B cell (primary cell): ENCODE results near the gene ST6GAL1. TPM values are rescaled to one million over a fixed set of nuclear protein-coding genes. Genes with fewer than 3 reads are reported as not detected.
A peak's percentile ranks its signal among the peaks of the same experiment; 100 is the strongest.

ENCODE experiments used
- ATAC-seq: fragments of 200-7000 bp; cut with Tn5 transposase; one replicate; pipeline ENCODE4 v1.10.0; 2021; ENCODE audit warnings: low read depth, mild to moderate bottlenecking, moderate number of reproducible peaks, moderate library complexity
- CTCF ChIA-PET: fragments of 350-600 bp; sonication (Branson Sonifier 250); formaldehyde crosslinking; loops from one replicate; lab custom pipeline; 2021; ENCODE audit warnings: antibody characterized with exemption, inconsistent platforms; lab: Charles Lee
- POLR2A ChIA-PET: fragments of 350-600 bp; sonication (Branson Sonifier 250); formaldehyde crosslinking; loops from one replicate; lab custom pipeline; 2021; ENCODE audit warnings: antibody characterized with exemption; lab: Charles Lee
- DNase-seq: peaks from one replicate; pipeline ENCODE4 v3.0.0; 2013
- H2AFZ ChIP-seq: 2 replicates; pipeline ENCODE4 v1.6.1; 2012; ENCODE audit warnings: mild to moderate bottlenecking, low read depth, low read length; ENCODE audit not compliant: insufficient read depth, poor library complexity, severe bottlenecking
- H3K27ac ChIP-seq, 2 donors: 1 replicate in 1 of 2; 2 replicates in 1 of 2; pipeline ENCODE4 v1.5.1; 2012 to 2013; ENCODE audit warnings: low read length in 2 of 2, mild to moderate bottlenecking in 2 of 2, moderate library complexity in 1 of 2
- H3K27me3 ChIP-seq, 4 experiments: fragments of 200-600 bp in 1 of 4; sonication (generic) in 1 of 4; replicated peaks in 1 of 4; 1 replicate in 2 of 4; 2 replicates in 2 of 4; pipeline versions ENCODE4 v1.6.1 to v1.7.0; 2013 to 2016; ENCODE audit warnings: low read length in 3 of 4, mild to moderate bottlenecking in 2 of 4, mixed read lengths in 1 of 4, moderate library complexity in 1 of 4; ENCODE audit not compliant: insufficient read depth in 4 of 4, control insufficient read depth in 3 of 4; ENCODE audit errors: control extremely low read depth in 1 of 4
- H3K36me3 ChIP-seq, 2 experiments: replicated peaks in 1 of 2; 1 replicate in 1 of 2; 2 replicates in 1 of 2; pipeline versions ENCODE4 v1.6.1 to v1.7.1; 2013; ENCODE audit warnings: low read length in 1 of 2; ENCODE audit not compliant: insufficient read depth in 2 of 2, control insufficient read depth in 1 of 2; ENCODE audit errors: control extremely low read depth in 1 of 2, extremely low read depth in 1 of 2
- H3K4me1 ChIP-seq, 2 donors: fragments of 200-600 bp in 1 of 2; sonication (generic) in 1 of 2; 1 replicate in 1 of 2; 2 replicates in 1 of 2; pipeline versions ENCODE4 v1.5.1 to v1.6.1; 2013 to 2017; ENCODE audit warnings: low read length in 2 of 2; ENCODE audit not compliant: control insufficient read depth in 2 of 2, insufficient read depth in 2 of 2
- H3K4me2 ChIP-seq: replicated peaks from 2 replicates; pipeline ENCODE3; 2012; ENCODE audit warnings: mild to moderate bottlenecking, low read depth, low read length; ENCODE audit not compliant: poor library complexity, severe bottlenecking
- H3K4me3 ChIP-seq, 5 experiments: fragments of 200-600 bp in 1 of 5; sonication (generic) in 1 of 5; 1 replicate in 3 of 5; 2 replicates in 2 of 5; pipeline versions ENCODE4 v1.5.1 to v1.7.0; 2011 to 2016; ENCODE audit warnings: low read length in 4 of 5, mild to moderate bottlenecking in 4 of 5, low read depth in 2 of 5, control low read depth in 1 of 5, moderate library complexity in 1 of 5; ENCODE audit not compliant: insufficient read depth in 1 of 5; ENCODE audit errors: control extremely low read depth in 1 of 5, extremely low read depth in 1 of 5
- H3K79me2 ChIP-seq: fragments of 200-600 bp; sonication (generic); one replicate; pipeline ENCODE4 v1.6.0; 2016; ENCODE audit warnings: low read length; ENCODE audit not compliant: control insufficient read depth, insufficient read depth
- H3K9ac ChIP-seq: fragments of 200-600 bp; sonication (generic); 2 replicates; pipeline ENCODE4 v1.6.1; 2017; ENCODE audit warnings: mild to moderate bottlenecking, low read length, moderate library complexity
- H3K9me3 ChIP-seq, 3 donors: one replicate each; pipeline versions ENCODE4 v1.6.1 to v1.7.1; 2013; ENCODE audit warnings: low read length in 2 of 3; ENCODE audit not compliant: control insufficient read depth in 2 of 3, insufficient read depth in 1 of 3; ENCODE audit errors: control extremely low read depth in 1 of 3
- H4K20me1 ChIP-seq: 2 replicates; pipeline ENCODE4 v1.6.0; 2012; ENCODE audit warnings: mild to moderate bottlenecking, low read length; ENCODE audit not compliant: insufficient read depth, control insufficient read depth, poor library complexity, severe bottlenecking
- H3K27ac Mint-ChIP-seq: one replicate; pipeline ENCODE4 v1.8.0; 2021; ENCODE audit warnings: mixed read lengths
- H3K27me3 Mint-ChIP-seq: one replicate; pipeline ENCODE4 v1.8.0; 2021; ENCODE audit warnings: mixed read lengths
- H3K4me1 Mint-ChIP-seq: one replicate; pipeline ENCODE4 v1.8.0; 2021; ENCODE audit warnings: mixed read lengths
- H3K4me3 Mint-ChIP-seq: one replicate; pipeline ENCODE4 v1.8.0; 2021; ENCODE audit warnings: mixed read lengths
- H3K9me3 Mint-ChIP-seq: one replicate; pipeline ENCODE4 v1.8.0; 2022; ENCODE audit warnings: mixed read lengths; ENCODE audit not compliant: insufficient read depth
- CTCF ChIP-seq: fragments of 200-600 bp; IDR thresholded peaks from one replicate; pipeline ENCODE4 v1.8.0; 2022; ENCODE audit warnings: antibody characterized with exemption, mild to moderate bottlenecking
- EZH2 ChIP-seq: IDR thresholded peaks from 2 replicates; pipeline ENCODE4 v1.6.1; 2012; ENCODE audit warnings: borderline replicate concordance, low read depth, mild to moderate bottlenecking, moderate library complexity, low read length; ENCODE audit not compliant: insufficient read depth, poor library complexity, severe bottlenecking
- WGBS: methylation state at CpG from one replicate; pipeline ENCODE4 v1.1.5; 2013; ENCODE audit warnings: missing lambda C conversion rate; ENCODE audit not compliant: insufficient coverage; 5-methylcytosine and 5-hydroxymethylcytosine counted together
- intact Hi-C: fragments of 100-400 bp; cut with micrococcal nuclease; formaldehyde crosslinking; loops from one replicate; pipeline ENCODE4 v1.10.0; 2022
- polyA plus RNA-seq: library from polyadenylated mRNA; depleted of rRNA; stranded (reverse); fragments of >200 nt; gene quantifications from 2 replicates; pipeline ENCODE4 v1.2.3, GENCODE V29; 2012
- total RNA-seq, 2 donors: library from RNA; stranded (reverse); fragments of 120-200 nt in 1 of 2; gene quantifications; 1 replicate in 1 of 2; 2 replicates in 1 of 2; pipeline versions ENCODE4 v1.2.3 to v1.2.4, GENCODE V29; 2013 to 2022

Gene ST6GAL1
- total and polyA plus RNA-seq, 2 donors (not counting 1 experiment from before 2014, with no cell fraction given): 174 to 563 TPM

- Mint-ChIP-seq H3K27me3 (no peaks in the 10 kb centered on the region), H3K27ac (peak overlapping the region; percentile 97), H3K4me1 (peaks cover 75% of the 10 kb centered on the region), H3K9me3 (no peaks in the 10 kb centered on the region), H3K4me3 (peak overlapping the region; percentile 81)
- ChIA-PET POLR2A (interaction anchor here (0.7 to 1.3 kb wide), 2 partner anchors 41 to 117 kb away, joined by 3 read pairs; no protein-coding TSS in a partner anchor), CTCF (interaction anchor here (0.6 to 1.2 kb wide), 3 partner anchors 15 to 213 kb away, joined by 3 to 5 read pairs (median 4); no protein-coding TSS in a partner anchor)
- Histone ChIP-seq H3K4me3 (no peak overlapping the region), H3K4me1 (peaks cover 63 to 77% of the 10 kb centered on the region in 2 donors), H4K20me1 (no peaks in the 10 kb centered on the region), H3K36me3 (peaks cover 2 to 86% of the 10 kb centered on the region in 2 experiments), H3K27ac (peak overlapping the region; percentile 97 to 98), H2AFZ (no peak overlapping the region), H3K79me2 (peaks cover 92% of the 10 kb centered on the region), H3K4me2 (peak overlapping the region; percentile 71), H3K9me3 (peaks cover 0 to 7% (median 0%) of the 10 kb centered on the region in 3 donors), H3K9ac (no peak overlapping the region), H3K27me3 (no peaks in the 10 kb centered on the region)
- intact Hi-C loops: no loop called here
- ATAC-seq (no peak), DNase-seq (peak; percentile 14)
- no peak for TF ChIP-seq CTCF
Measured at GRCh38 chr3:187062526-187063177, 132.3 kb downstream of the ST6GAL1 start.

GRCh38 chr3:187063286-187064121 is 133.2 kb downstream of the ST6GAL1 start:
- Histone ChIP-seq H3K36me3 (peaks cover 2 to 85% of the 10 kb centered on the region in 2 experiments), H3K4me1 (peaks cover 71 to 81% of the 10 kb centered on the region in 2 donors), H3K27ac (peak overlapping the region; percentile 97 to 98), H2AFZ (no peak overlapping the region), H3K79me2 (peaks cover 92% of the 10 kb centered on the region), H4K20me1 (no peaks in the 10 kb centered on the region), H3K4me3 (peak overlapping the region in 1 of 5 experiments; percentile 1), H3K9me3 (no peaks in the 10 kb centered on the region), H3K4me2 (peak overlapping the region; percentile 71), H3K9ac (peak overlapping the region; percentile 50), H3K27me3 (no peaks in the 10 kb centered on the region)
- H3K27me3 Mint-ChIP-seq: no peaks in the 10 kb centered on the region
- no peaks in the 10 kb centered on the region for H3K9me3 Mint-ChIP-seq
- POLR2A ChIA-PET: no interaction called here
- CTCF ChIA-PET: interaction anchor here (1.2 kb wide), 1 partner anchor 214 kb away, joined by 5 read pairs; no protein-coding TSS in a partner anchor
- DNase-seq: peak; percentile 38
- no peak for ATAC-seq
- peak overlapping the region; percentile 81 for H3K4me3 Mint-ChIP-seq
- H3K27ac Mint-ChIP-seq: peak overlapping the region; percentile 97
- 76% methylated on average over 2 of the region's 6 CpGs for WGBS
- peaks cover 82% of the 10 kb centered on the region for H3K4me1 Mint-ChIP-seq
- TF ChIP-seq CTCF: no peak
- TF ChIP-seq EZH2: no peak
- intact Hi-C loops: loop anchor here (2.0 kb wide), 1 partner anchor 37 kb away; no protein-coding TSS in a partner anchor
